ENCODE results near the gene FOXN1.

FOXN1 gene

DNA sequence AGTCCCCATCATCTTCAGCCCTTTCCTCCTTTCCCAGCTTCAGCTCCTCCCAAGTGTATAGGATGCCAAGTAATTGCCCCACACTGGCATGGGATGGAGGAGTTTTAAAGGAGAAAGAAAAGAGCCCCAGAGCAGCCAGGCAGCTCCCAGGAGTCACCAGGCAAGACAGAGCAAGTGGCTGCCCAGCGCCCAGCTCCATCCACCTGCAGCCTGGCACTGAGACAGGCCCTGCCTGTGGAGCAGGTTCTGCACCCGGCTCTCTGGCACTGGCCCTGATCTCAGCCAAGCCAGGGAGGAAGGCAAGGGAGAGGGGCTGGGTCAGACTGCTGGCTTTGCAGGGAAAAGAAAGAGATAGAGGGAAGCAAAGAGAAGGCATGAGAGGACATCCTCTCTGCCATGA, 21.7 kb downstream of the FOXN1 start:
- DNase-seq, result no peak

DNA sequence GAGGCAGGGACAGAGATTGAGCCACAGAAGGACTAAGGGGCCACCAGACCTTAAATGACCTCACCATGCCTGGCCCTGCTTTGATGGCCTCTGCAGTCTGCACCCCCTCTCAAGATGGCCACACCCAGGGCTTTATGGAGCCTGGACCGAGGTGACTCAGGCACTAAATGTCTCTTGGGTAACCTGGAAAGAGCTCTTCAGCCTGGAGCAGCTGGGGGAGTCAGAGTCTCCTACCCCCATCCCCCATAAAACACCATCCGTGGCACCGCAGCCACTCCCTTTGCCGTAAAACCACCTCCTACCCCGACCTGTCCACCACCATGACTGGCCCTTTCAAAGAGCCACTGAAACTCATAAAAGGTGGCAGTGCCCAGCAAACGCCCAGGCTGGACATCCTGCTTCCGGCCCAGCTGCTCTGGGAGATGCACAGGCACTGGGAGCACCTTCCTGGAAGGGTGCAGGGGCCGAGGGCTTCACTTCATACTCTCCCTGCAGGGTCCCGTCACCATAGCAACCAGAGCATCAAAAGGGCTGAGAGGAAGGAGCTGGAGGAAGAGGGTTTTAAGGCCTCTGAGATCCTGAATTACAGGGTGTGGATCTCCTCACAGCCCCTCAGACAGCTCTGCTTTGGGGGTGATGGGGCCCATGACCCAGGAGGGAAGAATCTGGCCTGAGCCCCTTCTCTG, 22.3 kb downstream of the FOXN1 start:
- DNase-seq, result no peak

DNA sequence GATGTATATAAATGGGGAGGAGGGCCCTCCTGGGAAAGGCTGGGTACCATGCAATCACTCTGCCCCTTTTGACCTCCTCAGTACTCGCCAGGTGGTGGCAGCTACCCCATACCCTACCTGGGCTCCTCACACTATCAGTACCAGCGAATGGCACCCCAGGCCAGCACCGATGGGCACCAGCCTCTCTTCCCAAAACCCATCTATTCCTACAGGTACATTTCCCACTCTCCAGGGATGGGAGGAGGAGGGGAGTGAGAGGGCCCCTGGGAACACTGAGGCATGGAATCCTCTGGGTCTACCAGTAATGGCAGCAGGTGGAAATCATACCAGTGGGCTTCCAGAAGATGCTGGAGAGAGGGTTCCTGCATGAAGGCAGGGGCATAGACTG, 22.9 kb downstream of the FOXN1 start:
- no peak for DNase-seq

DNA sequence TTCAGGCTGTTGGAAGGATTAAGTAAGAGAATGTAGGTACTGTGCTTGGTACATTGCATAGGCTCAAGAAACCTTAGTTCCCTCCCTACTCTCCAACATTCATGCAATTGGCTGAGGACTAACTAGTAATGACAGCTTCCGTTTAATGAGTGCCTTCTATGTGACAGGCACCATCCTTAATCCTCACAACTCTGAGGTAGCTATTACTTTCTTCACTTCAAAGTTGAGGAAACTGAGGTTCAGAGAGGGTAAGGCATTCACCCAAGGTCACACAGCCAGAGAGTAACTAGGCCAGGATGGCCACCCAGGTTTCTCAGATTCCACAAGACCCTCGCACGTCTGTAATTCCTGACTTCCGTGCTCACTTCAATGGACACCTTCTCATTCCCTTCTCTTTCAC, 24.1 kb downstream of the FOXN1 start:
- DNase-seq, result no peak

DNA sequence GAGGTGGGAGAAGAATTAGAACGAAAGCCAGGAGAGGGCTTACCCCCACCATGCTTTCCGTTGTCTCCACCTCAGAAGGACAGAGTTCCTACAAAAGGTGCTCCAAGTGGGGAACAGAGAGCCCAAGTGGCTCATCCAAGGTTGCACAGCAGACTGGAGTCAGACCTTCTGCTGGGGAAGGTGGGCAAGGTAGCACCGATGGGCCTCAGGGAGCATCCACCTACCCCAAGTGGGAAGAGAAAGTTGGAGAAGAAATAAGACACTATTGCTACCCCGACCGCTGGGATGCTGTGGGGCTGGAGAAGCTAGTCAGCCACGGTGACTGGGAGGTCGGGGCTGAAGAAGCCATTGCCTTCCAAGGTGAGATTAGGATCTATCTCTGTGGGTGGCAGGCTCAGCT, 24.8 kb downstream of the FOXN1 start:
- DNase-seq, result no peak

DNA sequence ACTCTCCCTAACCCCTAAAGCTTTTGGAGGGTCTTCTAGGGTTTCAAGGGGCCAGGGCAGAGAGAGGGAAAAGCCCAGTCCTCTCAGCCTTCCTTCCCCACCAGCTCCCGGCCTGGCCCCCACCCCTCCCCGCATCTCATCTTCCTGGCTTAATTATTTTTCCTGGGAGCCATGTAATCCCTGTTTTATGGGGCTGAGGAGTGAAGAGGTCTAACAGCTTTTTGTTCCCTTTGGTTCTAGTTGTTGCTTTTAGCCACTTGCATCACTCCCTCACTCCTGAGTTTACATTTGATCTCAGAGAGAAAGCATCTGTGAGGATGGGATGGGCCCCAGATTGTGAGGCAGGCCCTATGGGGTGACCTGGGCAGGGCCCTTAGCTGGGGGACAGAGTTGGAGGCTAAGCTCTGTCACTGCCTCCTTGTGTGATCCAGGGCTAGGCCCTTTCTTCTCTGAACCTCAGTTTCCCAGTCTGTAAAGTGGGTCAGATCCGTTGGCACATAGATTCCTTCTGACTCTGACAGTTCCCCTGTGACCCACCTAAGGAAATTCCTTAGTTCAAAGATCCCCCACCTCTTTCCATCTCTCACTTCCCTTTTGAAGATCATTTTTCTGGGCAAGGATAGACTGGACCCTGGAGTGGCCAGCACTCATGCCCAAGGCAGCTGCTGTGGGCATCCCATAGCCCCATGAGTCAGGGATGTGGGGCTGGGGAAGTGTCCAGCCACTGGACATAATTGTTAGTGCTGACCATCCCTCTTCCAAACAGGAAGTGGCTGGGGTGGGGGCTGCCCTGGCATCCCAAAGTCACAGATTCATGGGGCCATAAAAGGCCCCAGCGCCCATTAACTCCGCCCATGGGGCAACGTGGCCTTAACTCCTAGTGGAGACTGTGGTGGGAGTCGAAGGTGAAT, 26.2 kb downstream of the FOXN1 start:
- DNase-seq, result no peak

DNA sequence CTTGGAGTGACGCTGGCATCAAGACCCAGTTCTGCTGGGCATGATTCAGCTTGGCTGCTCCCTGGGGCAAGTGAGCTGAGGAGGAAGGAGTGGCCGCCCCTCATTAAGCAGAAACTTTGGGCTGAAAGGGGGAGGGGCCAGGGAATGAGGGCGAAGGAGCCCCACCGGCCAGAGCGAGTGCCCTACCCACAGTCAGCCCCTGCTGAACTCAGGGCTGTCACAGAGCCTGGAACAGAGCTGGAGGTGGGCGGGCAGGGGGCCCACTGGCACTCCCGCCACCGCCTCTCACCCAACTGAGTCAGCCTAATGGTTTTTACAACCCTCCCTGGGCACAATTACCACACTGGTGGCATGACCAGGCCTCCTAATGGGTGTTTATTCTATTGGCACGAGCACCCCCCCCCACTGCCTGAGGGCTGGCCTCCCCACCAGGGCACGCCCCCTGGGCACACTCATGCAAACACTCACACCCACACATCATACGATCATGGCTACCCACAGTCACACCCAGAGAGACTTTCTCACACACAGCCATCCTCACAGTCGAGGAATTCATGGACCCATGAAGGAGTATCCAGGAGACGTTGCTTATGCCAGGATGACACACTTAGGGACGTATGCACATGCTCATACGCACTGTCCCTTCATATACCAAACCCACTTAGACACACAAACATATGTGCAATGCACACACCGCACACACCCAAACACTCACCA, 27.1 kb downstream of the FOXN1 start:
- DNase-seq, result no peak

DNA sequence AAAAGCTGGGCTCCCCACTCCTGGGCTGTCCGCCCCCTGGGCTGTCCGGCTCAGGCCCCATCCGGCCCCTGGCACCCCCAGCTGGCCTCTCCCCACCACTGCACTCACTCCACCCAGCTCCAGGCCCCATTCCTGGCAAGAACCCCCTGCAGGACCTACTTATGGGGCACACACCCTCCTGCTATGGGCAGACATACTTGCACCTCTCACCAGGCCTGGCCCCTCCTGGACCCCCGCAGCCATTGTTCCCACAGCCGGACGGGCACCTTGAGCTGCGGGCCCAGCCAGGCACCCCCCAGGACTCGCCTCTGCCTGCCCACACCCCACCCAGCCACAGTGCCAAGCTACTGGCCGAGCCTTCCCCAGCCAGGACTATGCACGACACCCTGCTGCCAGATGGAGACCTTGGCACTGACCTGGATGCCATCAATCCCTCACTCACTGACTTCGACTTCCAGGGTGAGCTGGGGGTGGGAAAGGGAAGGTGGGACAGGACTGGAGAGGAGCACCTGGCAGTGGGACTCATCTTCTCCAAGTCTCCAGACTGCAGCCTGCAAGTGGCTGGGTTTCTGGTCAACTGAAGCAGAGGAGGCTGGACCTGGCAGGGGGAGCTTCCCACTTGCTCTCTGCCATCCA, 28.7 kb downstream of the FOXN1 start:
- no peak for DNase-seq

DNA sequence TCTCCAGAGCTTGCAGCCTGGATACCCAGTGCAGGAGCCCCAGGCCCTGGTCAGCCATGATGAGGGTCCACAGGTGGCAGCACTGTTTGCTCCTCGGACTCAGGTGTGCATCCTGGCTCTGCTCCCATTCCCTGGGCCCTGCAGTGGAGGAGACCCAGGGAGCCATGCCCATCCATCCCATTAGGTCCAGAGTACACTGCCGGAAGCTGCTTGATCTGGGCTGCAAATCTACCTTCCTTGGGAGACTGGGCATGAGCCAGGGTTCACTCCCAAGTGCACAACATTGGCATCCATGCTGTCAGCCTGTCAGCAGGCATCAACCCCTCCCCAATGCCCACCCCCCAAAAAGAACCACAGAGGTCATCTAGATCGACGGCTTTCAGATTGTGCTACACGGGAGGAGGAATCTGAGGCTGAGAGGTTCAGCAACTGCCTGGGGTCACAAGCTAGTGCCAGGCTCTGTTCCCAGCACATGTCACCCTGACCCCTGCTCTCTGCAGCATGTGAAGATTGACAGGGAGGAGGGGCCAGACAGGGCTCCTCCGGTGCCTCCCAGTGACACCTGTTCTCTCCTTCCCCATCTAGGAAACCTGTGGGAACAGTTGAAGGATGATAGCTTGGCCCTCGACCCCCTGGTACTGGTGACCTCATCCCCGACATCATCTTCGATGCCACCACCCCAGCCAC, 30.5 kb downstream of the FOXN1 start:
- DNase-seq, result no peak

DNA sequence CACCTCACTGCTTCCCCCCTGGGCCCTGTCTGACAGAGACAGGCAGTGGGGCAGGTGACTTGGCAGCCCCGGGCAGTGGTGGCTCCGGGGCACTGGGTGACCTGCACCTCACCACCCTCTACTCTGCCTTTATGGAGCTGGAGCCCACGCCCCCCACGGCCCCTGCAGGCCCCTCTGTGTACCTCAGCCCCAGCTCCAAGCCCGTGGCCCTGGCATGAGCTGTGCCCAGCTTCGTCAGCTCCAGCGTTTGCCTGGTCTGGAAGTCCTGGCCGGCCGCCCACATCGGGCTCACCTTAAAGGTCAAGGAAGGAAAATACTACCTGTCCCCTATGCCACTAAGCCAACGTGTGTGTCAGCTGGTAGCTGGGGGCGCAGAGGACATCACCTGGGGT, 31.1 kb downstream of the FOXN1 start:
- no peak for DNase-seq

DNA sequence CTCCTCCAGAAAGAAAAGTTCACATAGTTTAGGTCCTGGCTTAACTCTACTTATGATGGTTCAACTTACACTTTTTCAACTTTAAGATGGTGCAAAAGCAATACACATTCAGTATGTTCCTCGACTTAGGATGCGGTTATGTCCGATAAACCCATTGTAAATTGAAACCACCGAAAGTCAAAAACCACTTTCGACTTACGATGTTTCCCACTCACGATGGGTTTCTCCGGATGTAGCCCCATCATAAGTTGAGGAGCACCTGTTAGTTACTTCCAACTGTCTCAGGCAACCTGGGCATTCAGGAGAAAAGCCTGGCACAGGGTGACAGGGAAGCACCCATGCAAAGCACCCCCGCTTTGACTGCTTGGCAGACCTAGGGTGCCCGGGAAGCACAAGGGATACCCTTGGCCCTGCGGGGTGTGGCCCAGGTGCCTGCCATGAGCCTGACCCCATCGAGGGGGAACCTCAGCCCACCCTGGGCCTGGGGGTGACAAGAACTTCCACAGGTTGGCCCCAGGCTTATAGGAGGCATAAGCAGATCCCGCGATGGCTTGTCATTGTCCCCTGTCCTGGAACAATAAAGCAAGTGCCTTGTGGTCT, 32.2 kb downstream of the FOXN1 start:
- DNase-seq, result no peak

DNA sequence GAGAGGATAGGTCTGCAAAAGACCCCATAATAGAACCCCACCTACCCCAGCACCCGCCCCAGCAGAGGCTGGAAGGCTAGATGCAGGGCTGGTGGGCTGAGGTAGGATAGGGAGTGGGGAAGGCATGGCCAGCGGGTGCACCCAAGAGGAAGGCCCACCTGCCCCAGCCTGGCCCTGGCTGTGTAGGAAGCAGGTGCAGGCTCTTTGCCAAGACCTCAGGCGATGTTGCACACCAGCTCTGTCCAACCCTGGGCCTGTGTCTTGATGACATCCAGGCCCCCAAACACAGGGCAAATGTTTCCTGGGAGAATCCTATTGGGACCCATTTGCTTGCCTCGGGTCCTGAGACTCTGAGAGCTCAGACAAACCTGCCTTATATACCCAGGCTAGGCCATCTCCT, 34.1 kb downstream of the FOXN1 start:
- DNase-seq, result no peak

DNA sequence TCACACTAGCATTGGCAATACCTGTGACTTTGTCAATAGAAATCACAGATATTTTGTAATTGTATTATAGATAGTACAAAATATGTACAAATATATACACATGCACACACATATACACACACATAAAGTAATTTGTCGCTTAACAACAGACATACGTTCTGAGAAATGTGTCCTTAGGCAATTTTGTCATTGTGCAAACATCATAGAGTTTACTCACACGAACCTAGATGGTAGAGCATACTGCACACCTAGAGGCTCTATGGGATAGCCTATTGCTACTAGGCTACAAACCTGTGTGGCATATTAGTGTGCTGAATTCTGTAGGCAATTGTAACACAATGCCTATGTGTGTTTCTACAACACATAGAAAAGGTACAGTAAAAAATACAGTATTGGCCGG, 35.3 kb downstream of the FOXN1 start:
- no peak for DNase-seq

DNA sequence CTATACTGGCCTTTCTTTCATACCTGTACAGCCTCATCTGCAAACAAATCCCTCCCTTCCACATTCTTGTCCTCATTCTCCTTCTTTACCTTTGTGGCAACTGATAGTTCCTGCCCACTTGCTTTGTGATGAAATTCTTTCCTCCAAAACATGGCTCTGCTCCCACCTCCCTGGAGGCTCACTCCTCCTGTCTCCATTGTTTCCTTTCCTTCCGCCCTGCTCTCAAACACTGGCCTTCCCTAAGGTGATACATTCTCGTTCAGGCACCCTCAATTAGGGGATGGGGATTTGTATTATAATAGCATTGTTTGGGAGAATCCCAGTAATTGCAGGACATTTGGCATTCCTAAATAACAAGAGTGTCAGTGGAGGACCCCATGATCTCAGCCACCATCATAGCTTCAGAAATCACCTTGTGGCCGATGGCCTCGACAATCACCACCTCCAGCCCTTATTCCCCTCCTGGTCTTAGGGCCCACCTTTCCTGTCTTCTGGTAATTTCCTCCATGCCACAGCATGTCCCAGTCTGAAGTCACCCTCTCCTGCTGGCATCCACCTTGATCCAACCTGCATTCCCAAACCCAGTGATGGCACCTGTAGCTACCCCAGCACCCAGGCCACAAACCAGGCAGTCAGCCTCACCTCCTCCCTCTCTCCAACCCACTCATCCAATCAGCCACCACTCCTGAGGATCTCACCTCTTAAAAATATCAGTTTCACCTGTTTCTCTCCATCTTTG, 38.4 kb downstream of the FOXN1 start:
- no peak for DNase-seq

DNA sequence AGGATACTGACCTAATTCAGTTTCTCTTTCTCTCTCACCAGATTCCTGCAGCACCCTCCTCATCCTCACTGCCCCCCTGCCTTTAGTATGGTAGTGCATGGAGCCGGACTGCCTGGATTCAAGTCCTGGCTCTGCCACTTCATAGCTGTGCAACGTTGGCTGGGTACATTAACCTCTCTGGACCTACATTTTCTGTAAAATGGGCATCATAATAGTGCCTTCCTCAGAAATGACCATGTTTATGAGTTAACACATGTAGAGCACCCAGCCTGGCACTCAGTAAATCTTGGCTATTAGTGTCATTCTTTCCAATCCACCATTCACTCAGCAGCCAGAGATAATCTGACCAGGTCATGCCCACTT, 39.0 kb downstream of the FOXN1 start:
- DNase-seq, result no peak

DNA sequence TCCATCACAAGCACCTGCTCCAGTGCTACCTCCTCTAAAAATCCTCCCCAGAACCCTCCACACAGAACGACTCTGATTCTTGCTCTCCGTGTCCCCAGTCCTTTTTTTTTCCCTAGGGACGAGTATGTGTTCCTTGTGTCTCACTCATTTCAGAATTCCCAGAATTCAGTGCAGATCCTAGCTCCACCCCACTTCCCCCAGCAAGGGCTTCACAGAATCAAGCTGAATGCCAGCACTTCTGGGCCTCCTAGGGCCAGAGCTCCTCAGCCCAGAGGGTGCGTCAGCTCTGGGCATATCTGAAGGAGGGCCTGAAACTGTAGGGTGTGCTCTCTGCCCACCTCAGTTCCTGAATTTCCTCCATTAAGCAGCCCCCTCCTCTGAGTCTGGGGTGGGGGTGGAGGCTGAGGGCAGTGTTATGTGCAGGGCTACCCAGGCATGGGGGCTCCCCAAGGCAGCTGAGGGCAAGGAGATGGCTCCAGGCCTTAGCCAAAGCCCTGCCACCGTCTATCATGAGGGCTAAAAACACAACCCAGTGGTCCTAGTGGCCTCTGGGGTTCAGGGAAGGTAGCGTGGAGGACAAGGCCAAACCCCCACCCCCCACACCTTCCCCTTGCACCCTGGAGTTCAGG, 39.8 kb downstream of the FOXN1 start:
- no peak for DNase-seq

DNA sequence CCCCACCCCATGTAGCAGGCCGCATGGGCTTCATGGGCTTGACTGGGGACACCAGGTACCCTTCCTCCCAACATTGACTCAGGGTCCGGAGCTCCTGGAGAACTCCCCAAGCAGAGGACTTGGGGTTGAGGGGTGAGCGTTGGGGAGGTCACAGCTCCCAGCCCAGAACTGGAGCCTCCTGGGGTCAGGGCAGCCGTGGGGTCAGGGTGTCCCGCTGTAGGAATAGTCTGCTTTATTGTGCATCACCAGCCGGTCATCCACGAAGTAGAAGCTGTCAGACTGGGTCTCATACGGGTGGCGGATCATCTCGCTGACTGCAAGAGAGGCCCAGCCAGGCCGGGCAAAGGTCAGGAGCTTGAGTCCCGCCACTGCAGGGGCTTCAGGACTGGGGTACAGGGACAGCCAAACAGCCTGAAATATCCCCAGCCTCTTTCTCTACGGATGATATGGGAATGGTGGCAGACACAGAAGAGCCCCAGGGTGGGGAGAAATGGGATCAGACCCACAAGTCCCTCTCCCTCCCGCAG, 41.0 kb downstream of the FOXN1 start:
- no peak for DNase-seq

DNA sequence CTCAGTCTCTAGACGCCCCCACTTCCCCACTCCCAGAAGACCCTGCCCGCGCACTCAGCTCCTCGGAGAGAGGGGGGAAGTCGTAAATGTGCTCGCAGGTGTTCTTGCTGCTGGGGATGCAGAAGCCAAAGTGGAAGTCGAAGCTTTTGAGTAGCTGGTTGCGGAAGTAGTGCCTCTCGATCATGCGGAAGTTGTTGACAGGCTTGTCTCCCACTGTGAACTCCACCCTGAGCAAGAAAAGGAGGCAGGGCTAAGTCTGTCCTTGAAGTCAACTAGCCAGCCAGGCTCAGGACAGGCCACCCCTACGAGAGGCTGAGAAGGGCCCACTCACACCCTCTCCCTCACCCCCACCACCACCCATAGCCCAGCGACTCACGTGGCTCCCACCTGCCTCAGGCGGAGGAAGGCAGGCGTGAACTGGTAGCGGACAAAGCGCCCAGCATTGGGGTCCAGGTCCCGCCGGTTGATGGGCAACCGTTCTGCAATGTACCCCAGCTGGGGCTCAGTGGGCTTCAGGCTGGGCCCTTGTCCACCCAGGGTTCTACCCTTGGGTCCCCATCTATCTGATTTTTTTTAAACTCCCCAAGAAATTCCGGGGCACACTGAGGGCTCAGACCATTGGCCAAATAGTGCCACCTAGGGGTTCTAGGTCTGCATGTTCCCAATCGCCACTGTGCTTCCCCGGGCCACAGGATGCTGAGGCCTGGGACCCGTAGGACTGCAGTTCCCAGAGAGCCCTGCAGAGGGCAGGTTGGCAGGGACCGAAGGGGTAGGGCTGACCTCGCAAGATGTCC, 41.7 kb downstream of the FOXN1 start:
- peak; percentile 68 for DNase-seq

DNA sequence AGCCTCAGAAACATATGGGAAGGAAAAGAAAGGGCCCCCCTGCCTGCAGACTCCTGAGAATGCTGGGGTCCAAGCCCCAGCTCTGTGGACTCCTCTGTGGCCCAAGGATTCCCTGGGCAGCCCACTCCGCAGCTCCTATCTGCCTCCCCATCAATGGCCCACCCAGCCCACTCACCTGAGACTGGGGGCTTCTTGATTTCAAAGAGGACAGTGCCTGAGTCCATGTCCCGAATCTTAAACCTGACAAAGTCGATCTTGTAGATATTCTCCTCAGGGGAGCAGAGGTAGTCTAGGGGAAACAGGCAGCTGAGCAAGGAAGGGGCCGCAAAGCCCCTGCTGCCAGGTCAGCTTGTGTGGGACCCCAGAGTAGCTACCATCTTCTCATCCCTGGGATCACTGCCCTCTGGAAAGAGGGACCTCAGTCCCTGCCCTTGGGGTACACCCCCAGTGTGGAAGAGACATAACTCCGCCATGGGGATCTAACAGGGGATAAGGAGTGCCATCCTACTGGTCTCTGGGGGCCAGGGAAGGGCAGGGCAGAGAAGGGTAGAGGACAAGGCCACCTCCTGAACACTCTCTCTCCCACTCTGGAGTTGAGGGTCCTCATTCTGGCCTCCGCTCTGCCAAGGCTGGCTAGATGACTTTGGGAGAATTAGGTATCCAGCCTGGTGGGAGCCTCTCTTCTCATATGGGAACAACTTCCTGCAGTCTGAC, 42.4 kb downstream of the FOXN1 start:
- no peak for DNase-seq
